ENCODE results near the gene ACOT2.

DNA sequence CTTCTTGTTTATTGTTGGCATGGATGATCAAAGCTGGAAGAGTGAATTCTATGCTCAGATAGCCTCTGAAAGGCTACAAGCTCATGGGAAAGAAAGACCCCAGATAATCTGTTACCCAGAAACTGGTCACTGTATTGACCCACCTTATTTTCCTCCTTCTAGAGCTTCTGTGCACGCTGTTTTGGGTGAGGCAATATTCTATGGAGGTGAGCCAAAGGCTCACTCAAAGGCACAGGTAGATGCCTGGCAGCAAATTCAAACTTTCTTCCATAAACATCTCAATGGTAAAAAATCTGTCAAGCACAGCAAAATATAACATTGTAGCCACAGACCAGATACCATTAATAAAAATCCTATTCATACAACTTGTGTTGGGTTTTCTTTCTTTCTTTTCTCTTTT is 50.5 kb downstream of the ACOT2 start:
- TF ChIP-seq, protein P1, sequence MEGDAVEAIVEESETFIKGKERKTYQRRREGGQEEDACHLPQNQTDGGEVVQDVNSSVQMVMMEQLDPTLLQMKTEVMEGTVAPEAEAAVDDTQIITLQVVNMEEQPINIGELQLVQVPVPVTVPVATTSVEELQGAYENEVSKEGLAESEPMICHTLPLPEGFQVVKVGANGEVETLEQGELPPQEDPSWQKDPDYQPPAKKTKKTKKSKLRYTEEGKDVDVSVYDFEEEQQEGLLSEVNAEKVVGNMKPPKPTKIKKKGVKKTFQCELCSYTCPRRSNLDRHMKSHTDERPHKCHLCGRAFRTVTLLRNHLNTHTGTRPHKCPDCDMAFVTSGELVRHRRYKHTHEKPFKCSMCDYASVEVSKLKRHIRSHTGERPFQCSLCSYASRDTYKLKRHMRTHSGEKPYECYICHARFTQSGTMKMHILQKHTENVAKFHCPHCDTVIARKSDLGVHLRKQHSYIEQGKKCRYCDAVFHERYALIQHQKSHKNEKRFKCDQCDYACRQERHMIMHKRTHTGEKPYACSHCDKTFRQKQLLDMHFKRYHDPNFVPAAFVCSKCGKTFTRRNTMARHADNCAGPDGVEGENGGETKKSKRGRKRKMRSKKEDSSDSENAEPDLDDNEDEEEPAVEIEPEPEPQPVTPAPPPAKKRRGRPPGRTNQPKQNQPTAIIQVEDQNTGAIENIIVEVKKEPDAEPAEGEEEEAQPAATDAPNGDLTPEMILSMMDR (IDR thresholded peaks at IDR 0.05): no peak
- no peak for TF ChIP-seq POLR2AphosphoS5 (IDR thresholded peaks at IDR 0.05)

All from transverse colon (tissue), 4 donors.